Neural cell (in vitro differentiated cells): ENCODE results near the gene ASPA.

ENCODE experiments used
- POLR2AphosphoS5 ChIP-seq: IDR thresholded peaks from 2 replicates; pipeline ENCODE4 v1.6.1; 2012
- TAF1 ChIP-seq: IDR thresholded peaks from 2 replicates; pipeline ENCODE4 v1.6.1; 2012; ENCODE audit warnings: low read depth

DNA sequence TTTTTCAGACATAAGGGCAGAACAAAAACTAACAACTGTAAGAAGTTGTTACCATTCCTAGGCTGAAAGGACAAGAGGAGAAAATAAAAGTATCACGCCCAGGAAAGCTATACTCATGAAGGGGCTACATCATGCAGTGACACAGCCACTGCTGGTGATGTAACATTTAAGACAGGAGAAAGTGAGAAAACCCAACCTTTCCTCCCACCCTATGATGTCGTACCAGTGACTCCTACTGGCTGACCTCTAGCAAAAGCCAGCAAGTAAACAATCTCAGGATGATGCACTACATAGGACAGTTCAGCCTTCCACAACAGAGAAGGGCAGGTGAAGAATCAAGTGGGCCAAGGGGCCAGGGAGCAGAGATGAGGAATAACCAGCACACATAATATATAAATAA, 28.2 kb upstream of the ASPA start:
- TF ChIP-seq TAF1, result no peak
- no peak for TF ChIP-seq POLR2AphosphoS5
